ENCODE data around the gene PSMB11.
A peak's percentile ranks its signal among the peaks of the same experiment; 100 is the strongest.

The PSMB11 gene

DNA sequence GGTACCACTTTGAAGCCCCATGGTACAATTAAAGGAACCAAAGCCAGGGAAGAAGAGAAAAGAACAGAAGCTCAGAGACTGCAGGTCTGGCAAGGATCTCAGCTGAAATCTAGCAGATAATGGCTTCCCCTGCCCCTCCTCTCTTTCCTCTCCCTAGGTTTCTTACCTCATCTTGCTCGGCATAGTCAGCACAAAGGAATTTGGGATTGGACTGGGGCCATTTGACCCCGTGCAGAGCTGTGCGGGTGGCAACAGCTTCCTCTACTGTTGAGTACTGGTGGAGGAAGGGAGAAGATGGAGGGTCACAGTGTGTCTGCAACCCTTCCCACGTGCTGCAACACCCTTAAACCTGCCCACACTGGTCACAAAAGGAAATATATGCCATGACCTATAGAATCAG is 20.0 kb downstream of the PSMB11 start:
- TF ChIP-seq, protein P1, sequence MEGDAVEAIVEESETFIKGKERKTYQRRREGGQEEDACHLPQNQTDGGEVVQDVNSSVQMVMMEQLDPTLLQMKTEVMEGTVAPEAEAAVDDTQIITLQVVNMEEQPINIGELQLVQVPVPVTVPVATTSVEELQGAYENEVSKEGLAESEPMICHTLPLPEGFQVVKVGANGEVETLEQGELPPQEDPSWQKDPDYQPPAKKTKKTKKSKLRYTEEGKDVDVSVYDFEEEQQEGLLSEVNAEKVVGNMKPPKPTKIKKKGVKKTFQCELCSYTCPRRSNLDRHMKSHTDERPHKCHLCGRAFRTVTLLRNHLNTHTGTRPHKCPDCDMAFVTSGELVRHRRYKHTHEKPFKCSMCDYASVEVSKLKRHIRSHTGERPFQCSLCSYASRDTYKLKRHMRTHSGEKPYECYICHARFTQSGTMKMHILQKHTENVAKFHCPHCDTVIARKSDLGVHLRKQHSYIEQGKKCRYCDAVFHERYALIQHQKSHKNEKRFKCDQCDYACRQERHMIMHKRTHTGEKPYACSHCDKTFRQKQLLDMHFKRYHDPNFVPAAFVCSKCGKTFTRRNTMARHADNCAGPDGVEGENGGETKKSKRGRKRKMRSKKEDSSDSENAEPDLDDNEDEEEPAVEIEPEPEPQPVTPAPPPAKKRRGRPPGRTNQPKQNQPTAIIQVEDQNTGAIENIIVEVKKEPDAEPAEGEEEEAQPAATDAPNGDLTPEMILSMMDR (IDR thresholded peaks at IDR 0.05; ENCODE audit: borderline replicate concordance, insufficient read depth, low read depth, low read length), result no peak
- no peak overlapping the region for H3K4me3 ChIP-seq (ENCODE audit: low read depth, low read length)

DNA sequence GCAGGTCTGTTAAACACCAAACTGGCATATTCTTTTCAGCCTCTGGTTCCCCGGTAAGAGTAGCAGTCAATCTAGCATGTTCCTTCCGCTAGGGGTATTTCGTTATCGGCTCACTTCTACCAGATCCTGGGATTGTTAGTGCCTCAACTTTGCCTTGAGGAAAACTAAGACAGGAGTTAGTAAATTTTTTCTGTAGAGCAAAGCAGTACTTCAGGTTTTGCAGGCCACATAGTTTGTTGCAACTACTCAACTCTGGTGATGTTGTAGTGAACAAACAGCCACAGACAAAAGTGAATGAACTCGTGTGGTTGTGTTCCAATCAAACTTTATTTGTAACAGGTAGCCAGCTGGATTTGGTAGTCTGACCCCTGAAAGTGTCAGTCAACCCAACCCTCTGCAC is 21.6 kb downstream of the PSMB11 start:
- no peak overlapping the region for H3K4me3 ChIP-seq (ENCODE audit: low read depth, low read length)
- TF ChIP-seq, protein P1 (IDR thresholded peaks at IDR 0.05; ENCODE audit: borderline replicate concordance, insufficient read depth, low read depth, low read length), result no peak

DNA sequence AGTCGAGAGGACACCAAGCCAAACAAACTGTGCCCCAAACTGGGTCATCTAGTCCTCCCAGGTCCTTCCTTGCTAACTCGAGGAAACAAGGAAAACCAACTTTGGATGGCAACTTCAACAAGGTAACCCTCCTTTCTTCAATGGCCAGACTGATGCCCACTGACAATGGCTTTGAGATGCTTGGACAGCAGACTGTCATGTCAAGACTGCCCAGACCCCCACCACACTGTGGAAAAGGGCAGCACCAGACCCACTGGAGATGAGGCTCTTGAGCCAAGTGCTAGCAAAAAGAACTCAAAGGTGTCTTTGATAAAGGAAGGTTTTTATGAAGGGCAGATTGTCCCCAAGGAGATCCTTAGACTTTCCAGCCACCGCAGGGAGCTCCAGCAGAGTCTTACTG is 24.4 kb downstream of the PSMB11 start:
- H3K4me3 ChIP-seq (ENCODE audit: low read depth, low read length), result no peak overlapping the region
- TF ChIP-seq, protein P1 (IDR thresholded peaks at IDR 0.05; ENCODE audit: borderline replicate concordance, insufficient read depth, low read depth, low read length), result no peak

DNA sequence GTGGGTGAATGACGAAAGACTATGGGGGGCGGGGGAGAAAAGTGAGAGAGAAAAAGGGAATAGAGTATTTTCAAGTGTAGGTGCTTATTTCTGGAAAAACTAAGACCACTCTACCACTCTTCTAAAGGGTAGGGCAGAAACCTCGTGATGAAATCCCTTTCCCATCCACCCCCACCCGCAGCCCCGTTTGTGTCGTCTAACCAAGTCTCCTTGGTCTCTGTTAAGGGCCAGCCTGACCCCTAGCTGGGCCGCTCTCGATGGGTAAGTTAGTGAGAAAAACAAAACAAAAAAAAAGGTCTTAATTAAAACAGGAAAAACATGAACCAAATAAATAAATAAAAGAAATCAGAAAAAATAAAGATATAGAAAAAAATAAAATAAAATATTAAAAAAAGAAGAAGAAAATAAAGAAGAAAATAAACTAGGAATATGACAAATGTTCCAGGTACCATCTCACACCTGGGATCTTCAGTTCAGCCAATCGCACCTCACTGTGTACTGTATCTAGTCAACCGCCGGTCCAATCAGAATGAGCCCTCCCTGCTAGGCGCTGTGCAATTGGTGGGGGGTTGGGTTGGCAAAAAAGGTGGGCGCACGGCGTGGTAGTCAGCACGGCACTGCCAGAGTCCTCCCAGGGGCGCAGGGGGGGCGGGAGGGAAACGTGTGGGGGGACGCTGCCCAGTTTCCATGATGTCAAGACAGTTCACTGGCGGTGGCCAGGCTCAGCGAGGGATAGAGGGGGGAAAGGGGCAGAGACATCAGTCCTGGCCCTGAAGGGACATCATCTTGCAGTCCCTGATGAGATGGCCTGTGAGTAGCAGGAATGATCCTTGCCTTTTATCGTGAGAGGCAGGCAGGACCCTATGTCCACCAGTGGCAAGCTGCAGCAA is 25.1 kb downstream of the PSMB11 start:
- H3K4me3 ChIP-seq (ENCODE audit: low read depth, low read length), result no peak overlapping the region
- TF ChIP-seq, protein P1 (IDR thresholded peaks at IDR 0.05; ENCODE audit: borderline replicate concordance, insufficient read depth, low read depth, low read length), result no peak

DNA sequence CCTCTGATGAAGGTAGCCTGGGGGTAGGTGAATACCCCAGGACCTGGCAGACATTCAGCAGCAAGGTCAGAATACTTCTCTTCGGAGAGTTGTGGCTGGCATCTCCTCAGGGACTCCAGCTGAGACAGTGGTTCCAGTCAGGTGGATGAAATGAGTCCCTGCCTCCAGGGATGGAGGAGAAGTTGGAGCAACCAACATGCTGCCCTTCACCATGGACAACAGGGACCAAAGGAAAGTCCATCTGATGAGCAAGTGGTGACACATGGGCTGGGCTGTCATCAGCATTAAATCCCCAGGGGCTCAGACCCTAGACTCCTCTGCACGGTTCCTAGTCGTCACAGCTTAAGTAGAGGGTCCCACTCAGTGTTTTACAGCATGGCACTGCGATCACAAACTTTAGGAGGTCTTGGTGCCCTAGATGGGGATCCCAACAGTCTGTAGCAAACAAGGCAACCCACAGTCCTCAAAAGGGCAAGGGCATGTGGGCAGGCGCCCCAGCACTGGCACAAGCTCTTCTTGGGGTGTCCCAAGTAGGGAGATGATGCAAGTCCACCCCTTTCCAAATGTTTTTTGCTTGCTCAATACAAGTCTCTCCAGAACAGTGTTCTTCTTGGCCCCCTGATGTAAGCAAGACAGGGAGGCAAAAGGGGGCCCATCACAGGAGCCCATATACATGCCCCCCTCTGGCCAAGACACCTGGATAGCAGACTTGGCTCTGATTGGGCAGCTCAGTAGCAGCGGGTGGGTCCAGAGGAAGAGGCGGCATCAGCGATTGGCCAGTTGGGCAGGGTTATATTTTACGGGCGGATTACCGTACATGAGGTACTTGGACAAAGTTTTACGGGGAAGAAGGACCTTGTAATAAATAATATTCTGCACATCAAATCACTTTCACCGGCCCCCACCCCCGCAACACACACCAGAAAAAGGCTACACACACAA is 26.1 kb downstream of the PSMB11 start:
- TF ChIP-seq, protein P1 (IDR thresholded peaks at IDR 0.05; ENCODE audit: borderline replicate concordance, insufficient read depth, low read depth, low read length), result no peak
- H3K4me3 ChIP-seq (ENCODE audit: low read depth, low read length), result no peak overlapping the region

DNA sequence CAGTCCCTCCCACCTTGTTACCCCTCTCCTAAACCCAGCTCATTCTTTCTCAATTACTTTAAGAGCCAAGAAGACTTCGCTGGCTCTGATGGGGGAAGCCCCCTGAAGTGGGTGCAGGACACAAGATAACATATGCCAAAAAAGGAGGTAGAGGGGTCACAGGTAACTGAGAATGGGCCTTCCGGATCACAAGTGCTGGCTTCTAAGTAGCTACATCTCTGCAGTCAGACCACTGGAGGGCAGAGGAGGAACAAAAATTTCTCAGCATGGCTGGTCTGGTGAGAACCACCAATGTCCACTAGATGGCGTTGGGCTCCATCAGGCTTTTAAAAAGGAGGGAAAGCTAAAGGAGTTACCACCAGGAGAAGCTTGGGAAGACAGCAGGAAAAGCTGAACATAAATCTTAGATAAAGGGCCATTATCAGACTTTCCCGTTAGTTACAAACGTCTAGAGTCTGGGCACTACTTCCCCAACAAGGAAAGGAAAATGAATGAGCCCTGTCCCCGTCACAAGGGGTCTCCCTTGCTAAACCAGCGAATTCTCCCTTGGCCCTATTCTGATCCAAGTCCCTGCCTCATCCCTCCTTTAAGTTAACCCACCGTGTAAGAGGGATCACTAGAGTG is 26.9 kb downstream of the PSMB11 start:
- TF ChIP-seq, protein P1 (IDR thresholded peaks at IDR 0.05; ENCODE audit: borderline replicate concordance, insufficient read depth, low read depth, low read length), result peak; percentile 92
- H3K4me3 ChIP-seq (ENCODE audit: low read depth, low read length), result no peak overlapping the region

Measured in GM12875 (cell line).